COR-L47 (cell line): ENCODE measurements around the gene MUC13.

Experiments
- DNase-seq: peaks from one replicate; lab custom pipeline; 2025; lab: John Stamatoyannopoulos, UW

Gene MUC13

DNA sequence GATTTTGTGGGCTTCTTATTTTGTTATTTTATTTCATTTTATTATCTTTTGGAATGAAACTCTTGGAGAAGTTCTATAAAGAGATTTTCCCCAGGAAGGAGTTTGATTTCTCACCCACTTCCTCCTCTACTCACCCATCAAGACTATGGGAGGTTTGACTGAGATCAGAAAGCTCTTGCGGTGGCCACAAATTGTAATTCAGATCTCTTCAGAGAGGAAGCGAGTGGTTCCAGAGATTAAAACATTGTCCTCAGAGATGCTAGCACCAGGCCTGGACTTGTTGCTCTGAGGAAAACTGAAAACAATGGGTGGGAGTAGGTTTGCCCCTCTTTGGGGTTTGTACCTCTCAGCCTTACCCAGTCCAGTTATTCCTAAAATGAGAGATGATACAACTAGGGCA lies 8.1 kb upstream of the MUC13 start:
- DNase-seq, result no peak

DNA sequence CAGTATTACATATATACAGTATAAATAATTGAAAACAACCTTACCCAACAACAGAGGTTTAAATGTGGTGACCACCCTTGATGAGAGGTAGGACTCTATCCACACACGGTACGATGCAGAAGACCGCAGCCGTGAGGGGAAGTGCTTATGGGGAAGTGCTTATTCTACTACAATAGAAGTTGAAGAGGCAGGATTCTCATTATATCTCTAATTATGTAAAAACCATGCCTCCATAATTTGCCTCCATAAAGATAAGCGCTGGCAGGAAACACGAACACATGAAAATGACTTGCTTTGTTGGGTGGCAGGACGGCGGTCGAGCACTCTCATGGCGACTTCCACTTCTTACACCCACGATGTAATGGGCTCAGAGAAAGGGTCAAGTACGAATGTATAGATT lies 7.2 kb upstream of the MUC13 start:
- DNase-seq, result no peak

DNA sequence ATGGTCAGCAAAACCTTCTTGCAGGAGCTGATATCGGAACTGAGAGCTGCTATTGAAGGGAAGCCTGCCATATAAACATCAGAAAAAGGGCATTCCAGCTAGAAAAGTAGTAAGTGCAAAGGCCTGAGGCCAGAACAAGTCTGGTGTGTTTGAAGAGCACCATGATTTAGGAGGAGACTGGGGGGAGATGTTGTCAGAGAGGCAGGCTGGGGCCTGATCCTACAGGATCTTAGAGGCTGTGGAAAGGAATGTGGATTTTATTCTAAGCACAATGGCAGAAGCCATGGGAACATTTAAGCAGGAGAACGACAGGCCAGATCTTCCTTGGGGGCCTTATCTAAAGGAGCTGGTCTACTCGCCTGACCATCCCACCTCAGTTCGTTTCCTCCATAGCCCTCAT lies 5.1 kb upstream of the MUC13 start:
- DNase-seq, result no peak

DNA sequence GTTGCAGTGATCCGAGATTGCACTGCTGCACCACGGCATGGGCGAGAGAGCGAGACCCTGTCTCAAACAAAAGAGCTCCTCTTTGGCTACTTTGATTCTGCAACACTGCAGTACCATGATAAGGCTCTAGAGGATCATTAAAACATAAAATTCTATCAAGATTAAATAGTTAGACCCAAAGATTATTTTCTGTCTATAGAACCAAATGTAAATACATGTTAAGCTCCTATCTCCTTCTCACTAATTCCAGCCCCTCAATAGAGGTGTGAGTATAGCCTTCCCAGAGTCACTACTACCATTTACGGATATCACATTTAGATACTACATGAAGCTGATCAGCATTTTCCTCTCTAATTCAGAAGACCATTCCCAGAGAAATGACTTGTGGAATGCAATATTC lies 4.3 kb upstream of the MUC13 start:
- DNase-seq, result no peak

DNA sequence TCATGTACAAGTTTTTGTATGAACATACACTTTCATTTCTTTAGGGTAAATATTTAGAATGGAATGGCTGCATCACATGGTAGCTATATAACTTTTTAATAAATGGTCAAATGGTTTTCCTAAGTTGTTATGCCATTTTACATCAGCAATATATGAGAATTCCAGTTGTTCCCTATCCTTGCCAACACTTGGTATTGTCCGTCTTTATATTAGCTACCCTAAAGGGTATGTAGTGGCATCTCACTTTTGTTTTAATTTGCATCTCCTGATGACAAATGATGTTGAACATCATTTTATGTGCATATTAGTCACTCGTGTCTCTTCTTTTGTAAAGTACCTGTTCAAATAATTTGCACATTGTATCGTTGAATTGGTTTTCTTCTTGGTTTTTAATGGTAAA lies 2.5 kb upstream of the MUC13 start:
- no peak for DNase-seq

DNA sequence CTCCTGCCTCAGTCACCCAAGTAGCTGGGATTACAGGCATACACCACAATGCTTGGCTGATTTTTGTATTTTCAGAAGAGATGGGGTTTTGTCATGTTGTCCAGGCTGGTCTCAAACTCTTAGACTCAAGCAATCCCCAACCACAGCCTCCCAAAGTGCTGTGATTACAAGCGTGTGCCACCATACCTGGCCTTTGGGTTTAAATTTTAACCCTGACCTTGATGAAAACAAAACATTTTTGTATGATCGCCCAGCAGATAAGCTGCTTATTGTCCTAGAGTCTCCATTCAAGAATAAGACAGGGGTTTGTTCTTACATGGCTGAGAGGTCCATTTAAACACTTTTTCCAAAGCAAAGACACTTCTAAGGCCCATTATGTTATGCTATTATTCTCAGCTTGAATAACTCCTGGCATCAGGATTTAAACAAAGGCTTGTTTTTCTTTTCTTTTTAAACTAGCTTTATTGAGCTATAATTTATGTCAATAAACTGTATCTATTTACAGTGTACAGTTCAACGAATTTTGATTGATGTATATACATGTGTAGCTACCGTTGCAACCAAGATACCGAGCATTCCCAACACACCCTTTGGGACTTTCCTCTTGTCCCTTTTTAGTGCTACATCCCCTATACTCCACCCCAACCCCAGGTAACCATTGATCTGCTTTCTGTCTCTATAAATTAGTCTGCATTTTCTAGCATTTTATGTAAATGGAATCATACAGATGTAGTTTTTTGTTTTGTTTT lies 1.4 kb upstream of the MUC13 start:
- no peak for DNase-seq

DNA sequence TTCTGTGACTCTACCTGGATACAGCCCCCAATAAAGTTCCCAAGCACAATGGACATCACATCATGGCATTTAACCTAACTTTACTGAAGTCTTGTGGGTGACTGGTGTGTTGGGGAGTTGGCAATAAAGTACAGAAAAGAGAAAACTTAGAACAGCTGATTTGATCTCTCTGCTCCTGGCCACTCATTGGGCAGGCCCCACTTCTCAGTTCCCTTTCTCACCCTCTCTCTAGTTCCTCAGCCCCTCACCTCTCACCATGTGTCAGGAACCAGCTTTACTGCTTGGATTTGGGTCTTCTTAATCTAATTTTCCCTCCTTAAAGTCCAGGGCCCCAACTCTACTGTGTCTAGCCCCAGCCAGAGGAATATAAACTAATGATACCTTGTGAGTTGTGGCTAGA lies 713 bp upstream of the MUC13 start:
- DNase-seq, result no peak

DNA sequence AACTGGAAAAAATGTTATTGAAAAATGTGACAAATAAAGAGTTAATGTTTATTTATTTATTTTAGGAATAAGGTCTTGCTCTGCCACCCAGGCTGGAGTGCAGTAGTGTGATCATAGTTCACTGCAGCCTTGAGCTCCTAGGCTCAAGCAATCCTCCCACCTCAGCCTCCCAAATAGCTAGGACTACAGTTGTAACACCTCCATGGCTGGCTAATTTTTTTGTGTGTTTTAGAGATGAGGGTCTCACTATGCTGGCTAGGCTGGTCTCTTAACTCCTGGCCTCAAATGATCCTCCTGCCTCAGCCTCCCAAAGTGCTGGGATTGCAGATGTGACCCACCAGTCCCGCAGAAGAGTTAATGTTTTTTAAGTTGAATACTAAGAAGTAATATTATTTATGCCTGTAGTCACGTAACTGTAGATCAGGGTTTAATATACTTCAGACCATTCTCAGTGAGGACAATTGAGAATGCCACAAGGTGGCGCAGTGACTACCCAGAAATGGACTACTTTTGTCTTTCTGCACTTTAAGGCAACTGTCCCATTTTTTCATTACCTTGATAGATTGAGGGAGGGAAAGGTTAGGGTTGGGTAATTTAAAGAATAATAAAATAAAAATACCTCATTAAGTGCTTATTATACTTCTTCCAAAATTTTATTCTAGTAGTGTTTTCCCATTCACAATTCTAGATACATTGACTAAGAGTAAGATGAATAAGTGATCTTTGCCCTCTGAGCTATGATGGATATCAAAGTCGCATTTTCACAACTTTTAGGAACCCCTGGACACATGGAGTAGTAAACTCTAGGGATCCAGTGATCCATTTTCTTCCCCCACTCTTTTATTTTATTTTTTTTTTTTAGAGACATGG lies 6.0 kb downstream of the MUC13 start:
- peak; percentile 70 for DNase-seq

DNA sequence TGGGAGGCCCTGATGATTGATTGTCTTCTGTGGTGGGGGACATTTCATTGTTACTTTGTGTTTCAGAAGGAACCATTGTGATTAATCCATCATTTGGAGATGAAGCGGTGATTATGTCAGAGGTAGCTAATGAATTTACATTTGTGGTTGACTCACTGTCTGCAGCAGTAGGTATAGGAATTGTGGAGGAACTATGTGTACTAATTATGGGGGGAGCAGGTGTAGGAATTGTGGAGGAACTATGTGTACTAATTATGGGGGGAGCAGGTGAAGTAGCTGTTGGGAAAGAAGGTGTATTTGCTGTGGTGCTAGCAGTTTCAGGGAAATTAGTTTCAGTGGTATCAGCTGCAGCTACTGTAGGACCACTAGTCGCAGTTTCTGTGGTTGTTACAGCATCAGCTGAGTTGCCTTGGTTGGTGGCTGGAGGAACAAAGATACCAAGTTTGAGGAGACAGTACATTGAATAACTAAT lies 6.9 kb downstream of the MUC13 start:
- DNase-seq, result no peak

DNA sequence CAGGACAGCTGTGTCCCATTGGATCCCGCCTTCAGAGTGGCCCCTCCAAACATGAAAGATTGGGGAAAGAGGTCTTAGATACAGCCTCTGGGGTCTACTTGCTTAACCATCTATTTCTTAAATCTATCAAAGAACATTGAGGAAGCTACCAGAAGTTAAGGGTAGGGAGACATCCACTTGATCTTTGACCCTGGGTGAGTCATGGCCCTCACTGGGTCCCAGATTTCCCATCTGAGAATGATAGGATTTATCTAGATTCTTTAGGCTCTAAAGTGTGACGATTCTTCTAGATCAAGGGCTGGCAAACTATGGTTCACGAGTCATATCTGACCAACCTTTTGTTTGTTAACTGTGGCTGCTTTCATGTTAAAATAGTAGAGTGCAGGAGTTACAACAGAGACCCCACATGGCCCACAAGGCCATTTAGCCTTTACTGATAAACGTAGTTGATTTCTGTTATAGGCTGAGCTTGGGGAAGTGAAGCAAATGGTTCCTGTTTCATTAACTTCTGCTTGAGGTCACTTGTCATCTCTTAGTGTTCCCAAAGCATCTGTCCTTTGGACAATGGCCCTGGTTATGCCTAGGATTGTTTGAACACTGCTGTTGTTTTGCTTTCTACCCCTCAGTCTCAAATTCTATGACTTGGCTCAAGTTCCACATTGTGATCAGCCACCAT lies 8.0 kb downstream of the MUC13 start:
- no peak for DNase-seq

DNA sequence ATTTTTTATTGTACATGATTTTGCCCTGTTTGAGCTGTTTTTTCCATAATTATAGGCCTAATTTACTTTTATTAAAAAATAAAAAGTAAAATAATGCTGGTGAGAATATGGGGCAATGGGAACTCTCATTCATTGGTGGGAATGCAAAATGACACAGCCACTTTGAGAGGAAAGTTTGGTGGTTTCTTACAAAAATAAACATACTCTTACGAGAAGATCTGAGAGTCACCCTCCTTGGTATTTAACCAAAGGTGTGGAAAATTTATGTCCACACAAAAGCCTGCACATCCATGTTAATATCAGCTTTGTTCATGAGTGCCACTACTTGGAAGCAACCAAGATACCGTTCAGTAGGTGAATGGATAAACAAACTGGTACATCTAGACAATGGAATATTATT lies 9.8 kb downstream of the MUC13 start:
- DNase-seq, result no peak

DNA sequence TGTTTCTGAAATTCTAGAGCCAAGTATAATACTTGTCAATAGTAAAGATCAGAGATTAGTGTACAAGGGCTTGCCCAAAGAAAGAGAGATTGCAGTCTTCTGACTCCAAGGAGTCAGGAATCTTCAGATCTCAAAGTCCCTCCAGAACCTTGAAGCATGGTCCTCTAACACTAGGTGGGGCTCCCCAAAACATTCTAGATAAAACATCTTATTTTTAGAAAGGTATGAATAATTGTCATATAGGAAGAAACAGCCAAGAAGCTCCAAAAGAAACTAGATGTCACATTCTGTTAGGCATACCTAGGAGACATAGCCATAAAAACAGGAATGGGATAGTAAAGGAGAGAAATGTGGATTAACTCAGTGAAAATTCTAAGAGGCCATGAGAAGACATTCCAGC lies 10.7 kb downstream of the MUC13 start:
- no peak for DNase-seq

DNA sequence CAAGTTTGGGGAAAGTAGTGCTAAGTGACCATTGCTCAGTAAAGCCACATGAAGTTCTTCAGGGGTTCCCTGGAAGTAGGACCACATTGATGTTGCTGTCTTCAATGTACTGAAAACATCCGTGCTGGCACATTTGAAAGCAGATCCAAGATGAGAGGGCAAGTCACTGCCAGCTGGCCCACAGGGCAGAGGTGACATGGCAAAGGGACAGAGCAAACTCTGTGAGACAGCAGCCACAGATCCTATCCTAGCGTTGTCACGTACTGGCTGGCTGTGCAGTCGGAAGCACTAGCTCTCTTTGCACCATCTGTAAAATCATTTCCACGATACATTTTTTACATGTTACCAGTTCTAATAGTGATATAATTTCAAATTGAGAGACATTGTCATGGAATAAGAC lies 13.8 kb downstream of the MUC13 start:
- DNase-seq, result no peak

DNA sequence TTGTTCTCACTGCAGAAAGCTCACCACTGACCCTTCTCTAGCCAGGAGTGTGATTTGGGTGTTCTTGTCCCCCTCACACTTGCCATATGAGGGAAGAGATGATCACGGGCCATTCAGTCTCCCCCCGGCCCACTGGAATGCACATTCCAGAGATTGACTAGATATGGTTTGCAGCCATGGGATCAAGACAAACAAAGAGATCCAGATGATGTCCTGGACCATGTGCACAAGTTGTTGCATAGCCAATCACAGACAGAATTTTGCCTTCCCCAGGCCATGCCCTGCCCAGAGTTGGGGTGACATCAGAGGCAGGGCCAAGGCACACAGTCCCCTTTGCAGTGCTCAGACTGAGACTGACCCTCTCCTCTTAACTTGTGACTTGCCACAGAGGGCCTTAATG lies 14.8 kb downstream of the MUC13 start:
- DNase-seq, result no peak

DNA sequence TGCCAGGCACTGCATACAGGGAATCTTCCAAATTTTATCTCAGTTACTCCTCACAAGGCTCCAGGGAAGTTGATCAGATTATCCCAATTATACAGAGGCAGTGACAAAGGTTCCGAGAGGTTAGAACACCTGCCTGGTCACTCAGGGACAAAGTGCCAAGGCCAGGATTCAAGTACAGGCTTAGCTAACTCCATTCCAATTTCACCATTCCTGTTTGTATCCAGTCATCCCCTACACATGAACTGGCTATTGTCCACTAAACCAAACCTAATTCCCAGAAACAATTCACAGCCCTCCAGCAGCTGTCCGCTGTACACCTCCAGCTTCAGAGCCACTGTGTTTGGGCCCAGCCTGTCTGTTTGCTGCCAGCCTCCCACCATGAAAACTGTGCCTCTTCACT lies 16.0 kb downstream of the MUC13 start:
- DNase-seq, result no peak

DNA sequence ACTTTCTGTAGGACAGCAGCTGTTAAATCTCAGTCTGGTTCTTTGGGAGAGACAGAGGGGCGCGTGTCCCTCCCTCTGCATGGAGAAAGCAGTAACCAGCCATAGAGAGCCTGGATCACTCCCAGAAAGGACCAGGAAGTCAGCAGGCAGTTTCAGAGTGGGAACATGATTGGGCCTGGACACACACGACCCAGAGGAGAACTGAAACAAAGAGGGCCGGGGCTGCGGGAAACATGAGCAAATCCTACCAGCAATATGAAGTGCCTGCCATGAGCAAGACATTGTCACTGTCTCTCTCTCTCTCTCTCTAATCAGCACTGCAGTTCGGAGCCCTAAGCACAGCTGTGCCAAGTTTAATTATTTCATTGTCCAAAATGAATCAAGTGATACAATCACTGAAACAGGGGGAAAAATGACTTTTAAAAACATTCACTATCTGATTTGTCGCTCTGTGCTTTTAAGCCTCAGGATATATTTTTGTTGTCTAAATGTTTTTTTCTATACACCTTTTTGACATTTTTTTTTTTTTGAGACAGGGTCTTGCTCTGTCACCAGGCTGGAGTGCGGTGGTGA lies 17.6 kb downstream of the MUC13 start:
- no peak for DNase-seq

DNA sequence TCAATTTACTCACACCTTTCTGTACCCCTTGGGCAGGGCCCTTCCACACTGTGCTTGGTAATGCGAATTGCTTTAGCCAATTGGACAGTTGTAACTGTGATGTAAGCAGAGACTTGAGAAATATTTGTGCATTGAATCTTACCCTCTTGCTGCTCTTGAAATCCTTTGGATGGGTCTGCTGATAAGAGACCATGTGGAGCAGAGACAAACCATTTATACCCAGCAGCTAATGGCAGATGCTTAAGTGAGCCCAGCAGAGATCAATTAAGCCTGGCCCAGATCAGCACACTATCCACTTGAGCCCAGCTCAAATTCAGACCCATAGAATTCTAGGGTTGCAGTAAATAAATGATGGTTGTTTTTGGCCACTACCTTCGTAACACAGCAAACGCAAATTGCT lies 19.3 kb downstream of the MUC13 start:
- DNase-seq, result no peak

DNA sequence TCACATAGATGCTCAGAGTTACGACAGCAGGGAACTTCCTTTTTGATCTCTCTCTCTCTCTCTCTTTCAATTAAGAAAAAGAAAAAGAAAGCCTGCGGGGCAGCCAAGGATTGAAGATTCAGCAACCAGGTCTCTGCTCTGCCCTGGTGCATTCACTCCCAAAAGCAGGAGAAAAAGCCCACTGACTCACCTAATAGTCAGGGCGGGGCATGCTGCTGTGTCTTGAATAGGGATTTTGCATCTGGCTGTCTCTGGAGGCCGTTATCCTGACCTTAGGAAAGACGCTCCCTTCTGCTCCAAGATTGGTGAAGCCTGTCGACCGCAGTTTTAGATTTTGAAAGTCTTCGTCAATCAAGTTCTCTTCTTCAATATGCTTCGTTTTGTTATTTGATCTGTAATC lies 26.6 kb downstream of the MUC13 start:
- no peak for DNase-seq

DNA sequence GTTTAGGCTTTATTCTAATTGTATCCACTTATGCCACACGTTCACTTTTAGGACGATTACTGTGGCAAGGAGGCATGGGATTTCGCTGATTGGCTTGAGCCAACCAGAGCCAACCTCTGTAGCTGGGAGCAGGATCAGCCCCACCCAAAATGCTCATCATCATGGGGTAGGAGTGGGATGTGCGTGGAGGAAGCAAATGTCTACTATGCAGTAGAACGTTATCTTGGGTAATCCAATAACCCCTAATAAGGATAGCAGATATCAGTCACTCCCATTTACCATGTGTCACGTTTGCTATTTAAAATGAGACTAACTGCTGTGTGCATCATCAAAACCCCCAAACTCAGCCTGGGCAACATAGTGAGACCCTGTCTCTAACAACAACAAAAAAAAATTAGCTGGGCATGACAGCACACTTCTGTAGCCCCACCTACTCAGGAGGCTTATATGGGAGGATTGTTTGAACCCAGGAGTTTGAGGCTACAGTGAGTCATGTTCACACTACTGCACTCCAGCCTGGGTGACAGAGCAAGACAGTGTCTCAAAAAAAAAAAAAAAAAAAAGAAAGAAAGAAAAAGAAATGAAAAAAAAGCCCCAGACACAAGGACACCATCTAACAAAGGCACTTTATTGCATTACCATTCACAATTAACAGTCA lies 29.6 kb downstream of the MUC13 start:
- no peak for DNase-seq

DNA sequence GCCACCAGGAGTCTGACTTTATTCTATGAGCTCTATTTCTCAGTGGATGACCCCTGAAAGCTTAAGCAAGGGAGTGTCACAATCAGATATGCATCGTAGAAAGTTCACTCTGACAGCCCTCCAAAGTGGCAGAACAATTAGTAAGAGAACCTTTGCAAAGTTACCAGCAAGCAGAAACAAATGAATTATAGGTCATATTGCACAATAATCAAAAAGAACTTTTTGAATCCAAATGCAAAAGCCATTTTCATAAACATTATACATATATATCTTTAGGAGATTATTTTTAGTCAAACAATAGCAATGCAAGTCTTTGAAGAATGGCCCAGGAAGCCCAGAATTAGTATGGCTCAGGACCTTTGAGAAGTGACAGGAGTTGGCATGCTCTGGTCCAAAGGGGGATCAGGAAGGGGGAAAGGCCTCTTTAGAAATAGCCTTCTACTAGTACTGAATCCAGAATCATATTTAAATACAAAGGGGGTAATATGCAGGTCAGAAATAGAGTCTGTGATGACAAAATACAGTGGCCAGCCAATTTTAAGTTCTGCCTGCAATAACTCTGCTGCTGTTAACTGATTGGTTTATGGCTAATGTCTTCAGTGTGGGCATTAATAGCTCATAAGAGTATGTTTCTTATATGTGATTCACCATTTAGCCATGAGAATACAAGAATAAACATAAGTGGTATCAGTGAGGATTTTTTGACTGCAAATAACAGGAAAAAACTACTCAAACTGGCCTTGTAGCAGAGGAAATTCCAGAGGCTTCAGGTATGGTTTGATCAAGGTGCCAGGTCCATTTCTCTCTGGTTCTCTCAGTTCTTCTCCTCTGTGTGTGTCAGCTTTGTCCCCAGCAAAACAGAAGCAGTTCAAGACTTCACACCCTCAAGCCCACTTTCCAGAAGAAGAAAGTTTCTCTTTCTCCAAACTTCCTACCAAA lies 30.4 kb downstream of the MUC13 start:
- DNase-seq, result no peak
